ENCODE measurements around the gene HESX1.

Gene HESX1

GRCh38 chr3:57184526-57184925 is 15.3 kb downstream of the HESX1 start:
- TF ChIP-seq CTCF (IDR thresholded peaks at IDR 0.05; ENCODE audit: low read depth, low read length): no peak
- no peak overlapping the region for H3K4me3 ChIP-seq (ENCODE audit: low read depth, low read length)

GRCh38 chr3:57179580-57180410 is 20.0 kb downstream of the HESX1 start:
- H3K4me3 ChIP-seq (ENCODE audit: low read depth, low read length): no peak overlapping the region
- peak; percentile 25; the same call in 1 of the 2 replicates for TF ChIP-seq CTCF (IDR thresholded peaks at IDR 0.05; ENCODE audit: low read depth, low read length)

GRCh38 chr3:57176045-57176444 is 23.7 kb downstream of the HESX1 start:
- no peak for TF ChIP-seq CTCF (IDR thresholded peaks at IDR 0.05; ENCODE audit: low read depth, low read length)
- H3K4me3 ChIP-seq (ENCODE audit: low read depth, low read length): no peak overlapping the region

GRCh38 chr3:57173687-57174086 is 26.1 kb downstream of the HESX1 start:
- no peak for TF ChIP-seq CTCF (IDR thresholded peaks at IDR 0.05; ENCODE audit: low read depth, low read length)
- H3K4me3 ChIP-seq (ENCODE audit: low read depth, low read length): no peak overlapping the region

GRCh38 chr3:57170946-57171345 is 28.8 kb downstream of the HESX1 start:
- H3K4me3 ChIP-seq (ENCODE audit: low read depth, low read length): no peak overlapping the region
- no peak for TF ChIP-seq CTCF (IDR thresholded peaks at IDR 0.05; ENCODE audit: low read depth, low read length)

GRCh38 chr3:57169872-57170623 is 29.7 kb downstream of the HESX1 start:
- TF ChIP-seq CTCF (IDR thresholded peaks at IDR 0.05; ENCODE audit: low read depth, low read length): peak; percentile 81
- H3K4me3 ChIP-seq (ENCODE audit: low read depth, low read length): peak overlapping the region; percentile 48

- TF ChIP-seq CTCF (IDR thresholded peaks at IDR 0.05; ENCODE audit: low read depth, low read length): no peak
- H3K4me3 ChIP-seq (ENCODE audit: low read depth, low read length): no peak overlapping the region
Measured at GRCh38 chr3:57169108-57169507, 30.7 kb downstream of the HESX1 start.

Data from WI38 (cell line).